ENCODE measurements around the gene KDM4C.

DNA sequence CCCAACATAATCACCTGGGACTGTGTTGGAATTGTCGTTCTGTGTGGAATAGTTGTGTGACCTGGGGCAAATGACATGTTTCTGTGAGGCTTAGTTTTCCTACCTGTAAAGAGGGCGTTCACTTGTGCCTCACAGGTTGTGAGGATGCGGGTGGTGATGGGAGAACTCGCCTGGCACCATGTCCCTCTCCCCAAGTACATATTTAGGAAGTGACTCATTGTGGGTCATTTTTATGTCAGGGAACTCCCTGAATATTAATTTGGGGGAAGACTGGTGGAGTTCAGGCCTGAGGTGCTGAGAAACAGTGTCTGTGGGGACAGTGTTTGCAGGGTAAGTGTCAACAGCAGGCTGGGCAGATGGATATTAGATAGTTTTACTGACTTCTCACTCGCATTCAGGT is 144.7 kb downstream of the KDM4C start:
- TF ChIP-seq POLR2A (IDR thresholded peaks at IDR 0.05): no peak
- TF ChIP-seq CTCF (IDR thresholded peaks at IDR 0.05): no peak

All from heart left ventricle (tissue), 13 donors.